Measurements from ENCODE around the gene BOLA1.

The BOLA1 gene

GRCh38 chr1:149887456-149888246 is 11.7 kb upstream of the BOLA1 start:
- peak; percentile 95 for DNase-seq

- DNase-seq, result peak; percentile 80
Observed at GRCh38 chr1:149888247-149888998, 10.9 kb upstream of the BOLA1 start.

DNA sequence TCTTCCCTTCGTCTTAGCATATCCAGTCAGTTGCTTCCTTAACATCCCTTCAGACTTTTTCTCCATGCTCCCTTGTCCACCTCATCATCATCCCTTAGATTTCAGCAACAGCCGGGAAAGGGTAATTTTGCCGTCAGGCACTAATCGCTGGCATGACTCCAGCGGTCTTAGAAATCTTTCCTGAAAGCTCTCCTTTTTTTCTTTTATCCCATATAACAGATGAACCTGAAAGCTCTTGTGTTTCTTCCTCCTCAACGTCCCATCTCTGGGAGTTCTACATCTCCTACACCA is 10.4 kb upstream of the BOLA1 start:
- no peak for DNase-seq

DNA sequence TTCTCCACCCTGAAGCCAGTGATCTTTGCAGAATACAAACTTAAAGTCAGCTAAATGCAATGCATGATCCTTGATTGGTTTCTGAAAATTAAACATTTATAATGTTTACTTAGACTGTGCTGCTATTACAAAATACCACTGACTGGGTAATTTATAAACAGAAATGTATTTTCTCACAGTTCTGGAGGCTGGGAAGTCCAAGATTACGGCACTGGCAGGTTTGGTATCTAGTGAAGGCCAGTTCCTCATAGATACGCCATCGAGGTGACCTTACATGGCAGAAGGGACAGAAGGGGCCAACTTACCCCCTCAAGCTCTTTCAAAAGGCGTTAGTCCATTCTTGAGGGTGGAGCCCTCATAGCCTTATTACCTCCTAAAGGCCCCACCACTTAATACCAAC is 2.8 kb upstream of the BOLA1 start:
- no peak for DNase-seq

DNA sequence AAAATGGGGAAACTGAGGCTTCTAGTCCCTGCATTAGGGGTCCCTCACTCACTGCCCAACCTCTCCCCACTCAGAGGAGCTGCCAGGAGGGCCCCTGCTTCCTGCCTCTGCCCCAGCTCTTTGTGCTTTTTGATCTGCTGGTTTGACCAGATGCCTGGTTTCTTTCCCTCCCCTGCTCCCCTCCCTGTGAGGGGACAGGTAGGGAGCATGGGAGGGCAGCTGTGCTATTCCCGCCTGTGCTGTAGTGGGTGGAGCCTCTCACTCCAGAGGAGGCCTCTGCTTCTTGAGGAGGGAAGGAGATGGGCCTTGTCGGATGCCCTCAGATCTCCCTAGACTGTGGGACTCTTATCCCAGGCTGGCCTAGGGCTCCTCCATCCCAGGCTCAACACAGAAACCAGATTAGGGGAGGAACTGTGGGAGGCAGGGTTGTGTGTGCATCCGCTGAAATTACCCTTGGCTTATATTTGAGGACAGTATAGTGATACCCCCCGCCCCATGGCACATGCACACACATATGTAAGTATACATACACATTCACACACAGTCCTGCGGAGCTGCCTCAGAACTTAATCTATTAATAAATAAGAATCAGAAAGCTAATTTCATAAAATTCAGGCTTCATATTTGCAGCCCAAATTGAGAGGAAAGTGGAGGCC is 4.6 kb downstream of the BOLA1 start:
- no peak for DNase-seq

DNA sequence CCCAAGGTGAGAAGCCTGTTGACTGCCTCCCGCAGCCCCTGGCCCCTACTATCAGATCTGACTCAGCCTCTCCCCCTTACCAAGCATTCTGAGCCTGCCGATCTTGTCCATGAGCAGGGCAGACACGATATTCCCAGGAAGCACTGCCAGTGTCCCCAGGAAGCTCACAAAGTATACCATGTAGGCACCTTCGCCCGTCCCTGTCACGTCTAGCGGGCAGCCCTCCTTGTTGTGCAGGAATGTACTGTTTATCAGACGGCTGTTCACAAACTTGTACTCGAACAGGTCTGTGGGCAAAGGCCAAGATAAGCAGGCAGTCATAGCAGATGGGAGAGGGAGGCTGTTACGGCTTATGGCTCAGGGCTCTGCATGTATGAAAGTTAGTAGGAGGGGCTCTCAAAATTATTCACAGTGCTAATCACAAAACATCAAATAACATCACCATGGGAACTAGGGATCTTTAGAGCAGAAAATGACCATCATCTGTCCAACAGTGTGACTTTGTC is 7.3 kb downstream of the BOLA1 start:
- DNase-seq, result no peak

- DNase-seq, result no peak
Observed at GRCh38 chr1:149914545-149914944, 15.2 kb downstream of the BOLA1 start.

GRCh38 chr1:149915429-149916192 is 16.2 kb downstream of the BOLA1 start:
- no peak for DNase-seq

GRCh38 chr1:149916193-149916897 is 17.0 kb downstream of the BOLA1 start:
- no peak for DNase-seq

DNA sequence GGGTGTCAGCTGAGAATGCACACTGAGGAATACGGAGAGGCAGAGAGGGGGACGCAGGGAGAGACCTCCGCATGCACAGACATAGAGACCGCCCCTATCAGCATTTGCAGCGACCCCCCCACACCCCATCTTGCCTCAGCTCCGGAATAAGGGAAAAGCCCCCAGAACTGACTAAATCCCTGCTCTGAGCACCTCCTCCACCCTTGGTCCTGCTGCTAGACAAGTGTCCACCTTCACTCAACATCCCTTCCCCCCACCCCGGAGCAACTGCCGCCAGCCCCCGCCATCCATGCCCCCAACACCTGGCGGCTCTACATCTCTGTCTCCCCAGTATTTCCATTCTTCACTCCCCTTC is 17.5 kb downstream of the BOLA1 start:
- DNase-seq, result no peak

DNA sequence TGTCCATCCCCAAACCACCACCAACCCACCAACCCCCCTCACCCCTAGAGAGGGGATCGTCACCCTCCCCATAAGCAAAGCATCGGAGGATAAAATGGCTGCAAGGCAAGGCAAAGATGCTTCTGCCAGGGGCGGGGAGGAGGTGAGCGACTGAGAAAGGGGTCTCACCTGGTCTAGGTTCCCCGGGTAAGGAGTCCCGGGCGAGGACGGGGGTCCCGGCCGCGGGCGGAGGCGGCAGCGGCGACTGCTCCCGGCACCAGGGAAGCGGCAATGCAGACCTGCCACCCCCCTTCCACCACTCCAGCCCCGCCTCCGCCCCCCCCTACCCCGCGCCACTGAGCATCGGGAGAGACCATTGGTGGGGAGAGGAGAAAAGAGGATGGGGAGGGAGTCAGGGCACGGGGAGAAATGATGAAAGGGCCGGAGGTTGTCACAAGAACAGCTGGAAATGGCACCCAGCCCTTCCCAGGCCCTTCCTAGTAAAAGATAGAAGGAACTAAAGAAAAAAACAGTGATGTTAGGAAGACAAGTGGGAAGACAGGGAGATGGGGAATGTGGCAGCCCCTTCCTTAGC is 18.3 kb downstream of the BOLA1 start, which contains the start of gene SV2A:
Gene SV2A, minus strand, starts transcription at position 274 of the 574 bp plus-strand sequence. CDS start 4,004 bp downstream, outside the sequence.
- peak; percentile 80 for DNase-seq

- DNase-seq, result no peak
Observed at GRCh38 chr1:149923626-149924025, 24.3 kb downstream of the BOLA1 start.

DNA sequence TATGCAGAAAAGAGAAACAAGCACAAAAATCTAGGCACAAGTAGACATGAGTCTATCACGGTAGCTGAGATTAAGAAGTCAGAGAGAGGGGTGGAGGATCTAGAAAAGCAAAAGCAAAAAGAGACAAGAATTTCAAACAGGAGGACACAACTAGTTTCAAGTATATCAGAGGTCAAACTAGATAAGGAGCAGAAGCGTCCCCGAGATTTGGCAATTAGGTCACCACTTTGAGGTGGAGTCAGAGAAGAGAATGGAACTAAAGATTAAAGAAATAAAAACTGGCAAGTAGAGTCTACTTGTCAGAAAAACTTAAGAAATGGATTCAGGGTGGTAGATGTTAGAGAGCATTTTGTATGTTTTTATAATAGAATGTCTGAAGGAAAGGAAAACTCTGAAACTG is 26.0 kb downstream of the BOLA1 start:
- DNase-seq, result no peak

- no peak for DNase-seq
Observed at GRCh38 chr1:149925751-149926150, 26.4 kb downstream of the BOLA1 start.

DNA sequence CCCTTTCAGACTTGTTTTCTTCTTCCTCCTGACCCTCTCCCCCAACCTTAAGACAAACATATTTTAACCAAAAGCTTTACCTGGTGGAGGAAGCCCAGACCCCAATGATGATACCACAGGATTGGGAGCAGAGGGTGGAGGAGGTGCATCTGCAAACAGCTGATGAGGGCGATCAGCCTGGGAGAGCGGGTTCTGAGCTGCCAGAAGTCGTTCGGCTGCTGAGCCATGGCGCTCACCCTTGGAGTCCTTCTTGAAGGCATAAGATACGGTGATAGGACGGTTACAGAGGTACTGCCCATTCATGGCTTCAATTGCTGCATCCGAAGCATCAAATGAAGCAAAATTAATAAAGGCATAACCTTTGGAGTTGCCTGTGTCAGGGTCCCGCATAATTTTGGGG is 26.9 kb downstream of the BOLA1 start:
- DNase-seq, result no peak

DNA sequence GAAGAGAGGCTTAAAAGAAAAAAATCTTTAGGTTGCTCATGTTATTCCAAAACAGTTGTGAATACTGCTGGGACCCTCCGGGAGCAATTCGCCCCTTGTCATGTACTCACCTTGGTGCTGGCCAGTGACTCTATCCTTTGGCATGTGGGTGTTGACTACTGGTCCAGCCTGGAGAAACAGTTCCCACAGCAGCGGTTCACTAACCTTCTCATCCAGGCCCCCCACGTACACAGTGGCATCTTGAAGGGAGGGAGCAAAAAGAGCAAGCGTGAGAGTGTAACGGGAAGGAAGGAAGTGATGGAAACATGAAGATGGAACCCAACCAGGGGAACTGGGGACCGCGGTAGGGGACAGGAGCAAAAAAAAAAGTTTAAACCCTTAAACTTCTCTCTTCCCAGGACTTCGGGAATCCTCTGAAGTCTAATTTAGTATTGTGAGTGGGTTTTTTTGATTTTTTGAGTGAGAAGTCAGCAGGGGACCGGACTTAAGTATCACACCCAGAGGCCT is 27.7 kb downstream of the BOLA1 start:
- DNase-seq, result no peak

DNA sequence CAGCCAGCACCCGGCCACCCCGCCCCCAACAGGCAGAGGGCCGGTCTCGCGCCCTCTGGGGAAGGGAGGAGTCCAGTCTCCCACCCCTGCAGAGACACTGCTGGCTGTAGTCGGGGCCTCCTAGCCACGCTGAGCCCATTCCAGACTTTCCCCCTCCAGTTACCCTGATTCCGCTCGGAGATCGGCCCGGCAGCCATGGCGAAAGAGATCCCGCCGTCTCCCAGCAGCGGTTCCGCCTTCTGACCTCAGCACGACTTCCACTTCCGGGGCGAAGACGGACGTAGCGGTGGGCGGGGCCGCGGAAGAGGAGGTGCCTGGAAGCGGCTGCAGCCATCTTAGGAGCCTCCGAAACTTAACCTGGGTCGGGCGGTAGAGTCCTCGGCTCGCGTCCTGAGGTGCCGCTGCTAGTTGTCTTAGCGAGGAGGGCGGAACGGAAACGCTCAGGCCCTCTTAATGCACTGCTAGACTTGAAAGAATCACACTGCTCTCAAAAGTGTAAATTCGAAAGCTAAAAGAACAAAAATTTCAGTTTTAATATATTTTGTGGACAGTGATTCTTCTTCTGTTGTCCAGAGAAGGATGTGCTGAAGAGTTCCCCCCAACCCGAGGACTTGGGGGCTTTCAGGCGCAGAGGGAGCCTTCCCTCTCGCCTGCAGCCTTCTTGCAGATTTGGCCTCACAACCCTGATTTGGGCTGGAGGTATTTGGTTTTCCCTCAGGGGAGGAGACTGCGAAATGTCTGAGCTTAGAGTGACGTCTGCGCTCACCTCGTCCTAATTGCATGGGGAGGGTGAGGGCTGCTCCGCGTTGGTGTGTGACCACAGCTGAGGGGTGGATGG is 28.4 kb downstream of the BOLA1 start, which contains the start of gene SF3B4:
Gene SF3B4, minus strand, starts transcription at position 241 of the 838 bp plus-strand sequence. Its CDS starts 44 bp downstream, at position 197.
- DNase-seq, result peak; percentile 97

- DNase-seq, result no peak
Observed at GRCh38 chr1:149928401-149928724, 29.0 kb downstream of the BOLA1 start.

- no peak for DNase-seq
Observed at GRCh38 chr1:149929856-149930255, 30.5 kb downstream of the BOLA1 start.

DNA sequence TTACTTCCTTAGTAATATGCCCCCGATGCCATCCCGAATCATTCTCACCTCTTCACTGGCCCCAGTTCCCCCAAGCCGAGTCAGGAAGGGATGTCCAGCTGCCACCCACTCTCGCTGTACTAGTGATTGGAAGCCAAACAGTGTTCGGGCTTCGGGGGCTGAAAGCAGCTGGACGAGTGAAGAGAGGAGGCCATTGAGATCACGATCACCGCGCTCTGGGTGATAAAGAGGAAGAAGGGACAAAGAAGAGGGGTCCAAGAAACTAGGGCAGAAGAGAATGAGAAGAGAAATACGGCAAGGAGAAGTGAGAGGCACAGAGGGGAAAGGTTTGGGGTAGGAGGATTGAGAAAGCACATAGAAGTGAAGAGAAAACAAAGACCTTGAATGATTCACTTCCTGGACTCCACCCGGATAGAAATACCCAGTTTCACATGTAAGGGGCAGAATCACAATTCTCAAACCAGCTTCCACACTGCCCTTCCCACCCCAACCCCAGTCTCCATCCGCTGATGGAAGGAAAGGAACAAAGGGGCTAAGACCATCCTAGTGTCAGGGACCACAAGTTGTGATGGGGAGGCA is 31.9 kb downstream of the BOLA1 start:
- DNase-seq, result no peak

All from NCI-H1105 (cell line).